ENCODE measurements around the gene BCAS3.
"Not testable (repeated sequence)": the region's sequence is repeated elsewhere in the genome, so short reads cannot be mapped to it uniquely, and the experiment has no call there.

Gene BCAS3

DNA sequence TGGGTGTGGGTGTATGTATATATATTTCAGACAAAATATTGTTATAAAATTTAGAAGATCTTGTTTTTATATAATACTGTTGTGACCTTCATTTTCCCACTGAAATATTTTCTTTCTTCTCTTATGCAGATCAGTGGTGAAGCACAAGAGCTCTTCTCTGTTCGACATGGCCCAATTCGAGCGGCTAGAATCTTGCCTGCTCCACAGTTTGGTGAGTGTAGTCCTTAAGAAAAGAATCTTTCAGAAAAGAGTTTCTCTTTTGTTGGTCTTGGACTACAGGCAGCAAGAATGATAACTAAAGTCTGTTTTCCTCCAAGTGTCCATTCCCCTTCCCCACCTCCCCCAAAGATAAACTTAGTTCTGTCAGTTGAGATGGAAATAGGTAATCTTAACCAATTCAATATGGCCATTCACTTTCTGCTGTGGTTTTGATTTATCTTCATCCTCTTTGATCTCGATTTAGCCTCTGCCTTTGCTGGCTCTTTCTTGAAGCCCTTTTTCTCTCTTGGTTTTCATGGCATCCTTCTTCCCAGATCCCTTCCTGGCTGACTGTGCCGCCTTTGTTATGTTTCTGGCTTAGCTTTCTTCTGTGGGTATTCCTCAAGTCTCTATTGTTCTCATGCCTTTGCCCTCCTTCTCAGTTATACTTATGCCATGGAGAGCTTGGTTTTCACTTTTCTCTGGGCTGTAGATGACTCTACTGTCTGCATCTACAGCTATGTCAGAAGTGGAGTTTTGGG, 69.6 kb downstream of the BCAS3 start:
- no peak for DNase-seq

DNA sequence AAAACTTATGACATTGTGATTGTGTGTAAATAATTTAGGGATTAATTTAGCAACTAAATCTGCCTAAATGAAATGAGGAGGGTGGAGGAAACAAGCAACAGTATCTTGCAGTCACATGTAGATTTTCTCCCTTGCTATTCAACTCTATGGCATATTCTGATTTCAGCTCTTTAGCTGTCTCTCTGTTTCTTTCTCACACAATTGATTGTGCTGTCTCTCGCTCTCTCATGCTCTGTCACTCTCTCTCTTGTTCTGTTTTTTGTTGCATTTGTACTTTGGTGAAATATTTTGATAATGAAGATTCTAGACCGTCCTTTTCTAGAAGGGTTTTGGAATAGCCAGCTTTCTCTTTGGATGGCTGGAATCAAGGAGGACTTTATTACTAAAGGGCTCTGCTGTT, 70.6 kb downstream of the BCAS3 start:
- DNase-seq: no peak

DNA sequence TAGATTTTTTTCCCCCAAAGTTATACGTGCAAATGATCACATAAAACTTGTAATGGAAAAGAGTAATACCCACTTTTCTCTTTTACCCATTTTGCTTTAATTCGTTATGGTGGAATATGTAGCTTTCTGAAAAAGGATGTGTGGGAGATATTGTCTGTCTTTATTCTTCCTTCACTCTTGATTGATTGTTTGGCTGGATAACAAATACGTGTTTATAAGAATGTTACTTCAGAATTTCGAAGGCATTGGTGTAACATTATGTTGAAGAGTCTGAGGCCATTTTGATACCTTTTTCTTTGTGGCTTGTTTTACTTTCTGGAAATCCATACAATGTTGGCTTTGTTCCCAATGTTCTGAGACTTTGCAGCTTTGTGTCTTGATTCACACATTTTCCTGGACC, 71.4 kb downstream of the BCAS3 start:
- no peak for DNase-seq

- DNase-seq: no peak
Observed at GRCh38 chr17:60749708-60750107, 72.1 kb downstream of the BCAS3 start.

- DNase-seq: no peak
Observed at GRCh38 chr17:60750640-60751039, 73.0 kb downstream of the BCAS3 start.

DNA sequence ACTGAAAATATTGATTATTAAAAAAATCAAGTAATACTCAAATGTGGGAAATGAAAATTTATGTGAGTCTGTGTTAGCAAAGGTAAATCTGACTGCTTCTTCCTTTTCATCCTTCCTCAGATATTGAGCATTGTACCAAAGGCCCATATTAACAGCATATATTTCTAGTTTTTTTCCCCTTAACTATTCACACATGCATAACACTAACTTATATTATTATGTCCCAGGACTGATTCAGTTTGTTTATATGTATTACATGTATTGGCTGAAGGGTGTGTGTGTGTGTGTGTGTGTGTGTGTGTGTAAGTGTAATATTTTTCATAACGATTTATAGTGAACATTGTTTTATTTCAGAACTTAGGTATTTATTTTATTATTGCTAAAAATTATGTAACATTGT, 74.2 kb downstream of the BCAS3 start:
- DNase-seq: no peak

DNA sequence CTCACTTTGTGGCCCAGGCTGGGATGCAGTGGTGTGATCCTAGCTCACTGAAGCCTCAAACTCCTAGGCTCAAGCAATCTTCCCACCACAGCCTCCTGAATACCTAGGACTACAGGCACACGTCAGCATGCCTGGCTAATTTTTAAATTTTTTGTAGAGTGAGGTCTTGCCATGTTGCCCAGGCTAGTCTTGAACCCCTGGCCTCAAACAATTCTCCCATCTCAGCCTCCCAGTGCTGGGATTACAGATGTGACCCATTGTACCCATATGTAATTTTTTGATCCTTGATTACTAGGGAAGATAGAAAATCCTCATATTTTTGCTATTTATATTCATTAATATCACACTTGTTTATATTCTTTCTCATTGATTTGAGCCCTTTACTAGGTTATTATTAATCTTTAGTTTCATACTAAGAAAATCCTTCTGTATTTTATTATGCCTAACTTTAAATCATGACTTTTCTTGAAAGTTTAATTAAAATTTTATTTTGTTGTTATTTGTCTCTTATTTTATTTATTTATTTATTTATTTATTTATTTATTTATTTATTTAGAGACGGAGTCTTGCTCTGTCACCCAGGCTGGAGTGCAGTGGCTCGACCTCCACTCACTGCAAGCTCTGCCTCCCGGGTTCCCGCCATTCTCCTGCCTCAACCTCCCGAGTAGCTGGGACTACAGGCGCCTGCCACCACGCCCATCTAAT, 75.4 kb downstream of the BCAS3 start:
- no peak for DNase-seq

DNA sequence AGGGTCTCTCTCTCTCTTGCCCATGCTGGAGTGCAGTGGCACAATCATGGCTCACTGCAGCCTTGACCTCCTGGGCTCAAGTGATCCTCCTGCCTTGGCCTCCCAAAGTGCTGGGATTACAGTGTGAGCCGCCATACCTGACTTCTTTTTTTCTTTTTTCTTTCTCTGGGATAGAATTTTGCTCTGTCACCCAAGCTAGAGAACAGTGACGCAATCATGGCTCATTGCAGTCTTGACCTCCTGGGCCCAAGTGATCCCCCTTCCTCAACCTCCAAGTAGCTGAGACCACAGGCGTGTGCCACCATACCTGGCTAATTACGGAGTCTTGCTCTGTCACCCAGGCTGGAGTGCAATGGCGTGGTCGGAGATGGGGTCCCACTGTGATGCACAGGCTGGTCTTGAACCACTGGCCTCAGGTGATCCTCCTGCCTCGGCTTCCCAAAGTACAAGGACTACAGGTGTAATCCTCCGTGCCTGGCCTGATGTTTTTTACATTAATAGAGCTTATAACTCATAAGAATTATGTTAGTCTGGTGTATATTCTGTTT, 76.5 kb downstream of the BCAS3 start:
- DNase-seq: no peak

DNA sequence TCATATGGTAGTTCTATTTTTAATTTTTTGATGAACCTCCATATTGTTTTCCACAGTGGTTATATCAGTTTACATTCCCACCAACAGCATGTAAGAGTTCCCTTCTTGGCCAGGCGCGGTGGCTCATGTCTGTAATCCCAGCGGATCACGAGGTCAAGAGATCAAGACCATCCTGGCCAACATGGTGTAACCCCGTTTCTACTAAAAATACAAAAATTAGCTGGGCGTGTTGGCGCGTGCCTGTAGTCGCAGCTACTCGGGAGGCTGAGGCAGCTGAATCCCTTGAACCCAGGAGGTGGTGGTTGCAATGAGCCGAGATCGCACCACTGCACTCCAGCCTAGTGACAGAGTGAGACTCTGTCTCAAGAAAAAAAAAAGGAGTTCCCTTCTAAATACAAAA, 79.1 kb downstream of the BCAS3 start:
- DNase-seq: not testable (repeated sequence)

DNA sequence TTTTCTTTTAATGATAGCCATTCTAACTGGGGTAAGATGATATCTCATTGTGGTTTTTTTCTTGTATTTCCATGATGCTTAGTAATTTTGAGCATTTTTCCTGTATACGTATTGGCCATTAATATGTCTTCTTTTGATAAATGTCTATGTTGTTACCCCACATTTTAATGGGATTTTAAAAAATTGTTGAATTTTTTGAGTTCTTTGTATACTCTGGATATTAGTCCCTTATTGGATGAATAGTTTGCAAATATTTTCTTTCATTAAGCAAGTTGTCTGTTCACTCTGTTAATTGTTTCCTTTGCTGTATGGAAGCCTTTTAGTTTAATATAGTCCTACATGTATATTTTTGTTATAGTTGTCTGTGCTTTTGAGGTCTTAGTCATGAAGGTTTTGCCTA, 79.8 kb downstream of the BCAS3 start:
- no peak for DNase-seq

GRCh38 chr17:60759756-60760155, 82.1 kb downstream of the BCAS3 start:
- no peak for DNase-seq

- not testable (repeated sequence) for DNase-seq
Observed at GRCh38 chr17:60761301-60761700, 83.7 kb downstream of the BCAS3 start.

DNA sequence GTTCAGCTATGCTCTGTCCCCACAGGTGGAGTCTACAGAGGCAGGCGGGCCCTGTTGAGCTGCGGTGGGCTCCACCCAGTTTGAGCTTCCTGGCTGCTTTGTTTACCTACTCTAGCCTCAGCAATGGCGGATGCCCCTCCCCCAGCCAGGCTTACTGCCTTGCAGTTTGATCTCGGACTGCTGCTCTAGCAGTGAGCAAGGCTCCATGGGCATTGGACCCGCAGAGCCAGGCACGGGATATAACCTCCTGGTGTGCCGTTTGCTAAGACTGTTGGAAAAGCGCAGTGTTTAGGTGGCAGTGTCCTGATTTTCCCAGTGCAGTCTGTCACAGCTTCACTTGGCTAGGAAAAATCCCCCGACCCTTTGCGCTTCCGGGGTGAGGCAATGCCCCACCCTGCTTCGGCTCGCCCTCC, 89.1 kb downstream of the BCAS3 start:
- no peak for DNase-seq

GRCh38 chr17:60767744-60768308, 90.2 kb downstream of the BCAS3 start:
- DNase-seq: no peak

- no peak for DNase-seq
Observed at GRCh38 chr17:60769327-60769726, 91.7 kb downstream of the BCAS3 start.

- DNase-seq: no peak
Observed at GRCh38 chr17:60770946-60771422, 93.3 kb downstream of the BCAS3 start.

DNA sequence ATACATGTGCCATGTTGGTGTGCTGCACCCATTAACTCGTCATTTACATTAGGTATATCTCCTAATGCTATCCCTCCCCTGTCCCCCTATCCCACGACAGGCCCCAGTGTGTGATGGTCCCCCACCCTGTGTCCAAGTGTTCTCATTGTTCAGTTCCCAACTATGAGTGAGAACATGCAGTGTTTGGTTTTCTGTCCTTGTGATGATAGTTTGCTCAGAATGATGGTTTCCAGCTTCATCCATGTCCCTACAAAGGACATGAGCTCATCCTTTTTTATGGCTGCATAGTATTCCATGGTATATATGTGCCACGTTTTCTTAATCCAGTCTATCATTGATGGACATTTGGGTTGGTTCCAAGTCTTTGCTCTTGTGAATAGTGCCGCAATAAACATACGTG, 94.0 kb downstream of the BCAS3 start:
- DNase-seq: not testable (repeated sequence)

DNA sequence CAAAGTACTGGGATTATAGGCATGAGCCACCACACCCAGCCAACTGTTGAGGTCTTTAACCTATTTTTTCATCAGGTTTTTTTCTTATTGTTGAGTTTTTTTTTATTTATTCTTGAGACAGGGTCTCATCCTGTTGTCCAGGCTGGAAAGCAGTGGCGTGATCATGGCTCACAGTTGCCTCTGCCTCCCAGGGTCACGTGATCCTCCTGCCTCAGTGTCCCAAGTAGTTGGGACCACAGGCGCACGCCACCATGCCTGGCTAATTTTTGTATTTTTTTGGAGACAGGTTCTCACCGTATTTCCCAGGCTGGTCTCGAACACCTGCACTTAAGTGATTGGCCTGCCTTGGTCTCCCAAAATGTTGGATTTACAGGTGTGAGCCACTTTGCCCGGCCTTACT, 95.9 kb downstream of the BCAS3 start:
- no peak for DNase-seq

- DNase-seq: no peak
Observed at GRCh38 chr17:60781880-60782412, 104.3 kb downstream of the BCAS3 start.

DNA sequence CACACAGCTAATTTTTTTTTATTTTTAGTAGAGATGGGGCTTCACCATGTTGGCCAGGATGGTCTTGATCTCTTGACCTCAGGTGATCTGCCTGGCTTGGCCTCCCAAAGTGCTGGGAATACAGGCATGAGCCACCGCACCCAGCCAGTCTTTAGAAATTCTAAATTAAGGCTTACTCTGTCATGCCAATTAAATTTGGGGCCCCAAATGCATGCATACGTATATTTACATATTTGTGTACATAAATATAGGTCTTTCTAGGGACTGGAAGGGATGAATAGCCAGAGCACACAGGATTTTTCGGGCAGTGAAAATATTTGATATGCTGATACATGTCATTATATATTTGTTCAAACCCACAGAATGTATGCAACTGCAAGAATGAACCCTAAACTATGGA, 105.1 kb downstream of the BCAS3 start:
- DNase-seq: no peak

DNA sequence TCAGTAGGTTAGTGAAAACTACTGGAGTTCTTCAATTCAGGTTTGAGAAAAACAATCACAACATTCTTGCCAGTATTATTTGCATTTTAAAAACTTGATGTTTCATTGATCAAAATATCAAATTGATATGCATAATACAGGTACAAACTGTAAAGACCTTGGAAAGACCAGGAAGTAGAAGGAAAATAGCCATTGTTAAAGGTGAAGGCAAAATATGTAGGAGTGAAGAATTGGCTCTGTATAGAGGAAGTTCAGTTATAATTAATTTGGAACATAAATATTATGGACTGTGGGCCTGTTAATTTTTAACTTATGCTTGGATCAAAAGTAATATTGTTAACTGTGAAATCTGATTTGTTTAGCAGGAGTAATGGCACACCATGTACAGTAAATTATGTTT, 112.6 kb downstream of the BCAS3 start:
- DNase-seq: no peak

DNA sequence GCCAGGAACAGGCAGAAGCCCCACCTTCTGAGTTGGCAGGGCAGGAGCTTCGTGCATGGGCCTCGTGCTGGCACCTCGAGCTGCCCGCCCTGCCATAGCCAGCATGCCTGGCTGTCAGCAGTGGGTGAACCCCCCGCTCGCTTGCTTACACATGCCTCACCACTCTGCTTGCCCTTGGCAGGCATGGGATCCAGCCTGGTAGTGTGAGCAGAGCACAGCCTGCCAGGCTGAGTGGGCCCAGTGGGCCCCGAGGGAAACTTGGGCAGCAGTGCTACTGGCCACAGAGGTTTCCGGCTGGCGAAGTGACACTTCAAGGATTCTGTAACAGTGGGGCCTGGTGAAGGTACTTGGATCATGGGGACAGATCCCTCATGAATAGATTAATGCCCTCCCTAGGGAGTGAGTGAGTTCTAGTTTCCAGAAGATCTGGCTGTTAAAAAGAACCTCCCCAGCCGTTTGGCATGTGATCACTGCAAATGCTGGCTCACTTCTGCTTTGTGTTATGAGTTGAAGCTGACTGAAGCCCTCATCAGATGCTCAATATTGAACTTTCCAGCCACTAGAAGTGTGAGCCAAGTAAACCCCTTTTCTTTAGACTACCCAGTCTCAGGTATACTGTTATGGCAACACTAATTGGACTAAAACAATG, 114.7 kb downstream of the BCAS3 start:
- no peak for DNase-seq

GRCh38 chr17:60798576-60798975, 120.9 kb downstream of the BCAS3 start:
- DNase-seq: no peak
